Measurements from ENCODE around the gene SLC66A1. TPM values are rescaled to one million over a fixed set of nuclear protein-coding genes. Genes with fewer than 3 reads are reported as not detected.
A peak's percentile ranks its signal among the peaks of the same experiment; 100 is the strongest.

The SLC66A1 gene
- total and polyA plus RNA-seq, 2 donors (not counting 3 experiments of a cell fraction or from before 2014, with no cell fraction given): 15.3 to 32.6 TPM

DNA sequence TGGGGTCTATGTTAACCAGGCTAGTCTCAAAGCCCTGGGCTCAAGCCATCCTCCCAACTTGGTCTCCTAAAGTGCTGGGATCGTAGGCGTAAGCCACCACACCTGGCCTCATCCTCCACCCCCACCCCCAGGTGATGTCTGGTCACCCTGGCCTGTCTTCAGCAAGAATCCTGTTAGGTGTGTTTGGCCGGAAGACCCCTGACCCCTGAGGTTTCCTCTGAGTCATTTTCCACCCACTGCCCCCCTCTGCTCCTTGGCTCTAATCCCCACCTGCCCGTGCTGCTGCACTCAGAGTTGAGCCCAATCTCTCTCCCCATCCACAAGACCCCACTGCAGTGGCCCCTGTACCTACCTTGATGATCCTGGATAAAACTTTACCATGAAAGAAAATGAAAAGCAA lies 25.2 kb downstream of the SLC66A1 start:
- intact Hi-C loops (cut with micrococcal nuclease): no loop called here
- no TSS peak for BruUV-seq (replicated peaks)
- Histone ChIP-seq H3K9me3 (replicated peaks; ENCODE audit: control insufficient read depth, insufficient read depth, low read length) (no peaks in the 10 kb centered on the region), H3K9ac (replicated peaks; ENCODE audit: extremely low read depth, insufficient read depth, low read length) (no peak overlapping the region), H3K36me3 (ENCODE audit: control insufficient read depth in 2 of 2, extremely low read depth in 1 of 2, insufficient read depth in 2 of 2, low read length in 2 of 2) (peaks cover 3 to 17% of the 10 kb centered on the region in 2 experiments), H3K4me1 (ENCODE audit: control insufficient read depth, extremely low read depth, insufficient read depth, low read length) (peaks cover 4% of the 10 kb centered on the region), H4K20me1 (replicated peaks; ENCODE audit: control insufficient read depth, extremely low read depth, insufficient read depth, low read length) (no peaks in the 10 kb centered on the region), H3K27ac (ENCODE audit: insufficient read depth, low read depth, low read length) (no peak overlapping the region), H3K79me2 (ENCODE audit: control insufficient read depth, insufficient read depth, low read length) (no peaks in the 10 kb centered on the region), H3K4me2 (ENCODE audit: insufficient read depth, low read length) (no peak overlapping the region), H3K27me3 (ENCODE audit: control insufficient read depth in 2 of 2, insufficient read depth in 2 of 2, low read length in 2 of 2) (no peaks in the 10 kb centered on the region), H3K9me1 (replicated peaks; ENCODE audit: control insufficient read depth, extremely low read depth, insufficient read depth, low read length) (no peaks in the 10 kb centered on the region), H2AFZ (ENCODE audit: low read depth, low read length) (no peak overlapping the region), H3K4me3 (replicated peaks in 1 of 3; ENCODE audit: insufficient read depth in 1 of 3, low read depth in 1 of 3, low read length in 3 of 3) (no peak overlapping the region)
- dilution Hi-C loops (cut with MboI; ENCODE audit: extremely low pct_ligation_motif_present, low sequenced_read_pairs): no loop called here
- DNase-seq (ENCODE audit: low read depth, low spot score): no peak
- no peak for FAIRE-seq
- CTCF ChIA-PET: interaction anchor here (1.0 kb wide), 1 partner anchor 316 kb away, joined by 4 read pairs; no protein-coding TSS in a partner anchor
- TF ChIP-seq POLR2AphosphoS5 (IDR thresholded peaks at IDR 0.05; ENCODE audit: insufficient read depth, low read depth, low read length): peak; percentile 6
- TF ChIP-seq, protein P1, sequence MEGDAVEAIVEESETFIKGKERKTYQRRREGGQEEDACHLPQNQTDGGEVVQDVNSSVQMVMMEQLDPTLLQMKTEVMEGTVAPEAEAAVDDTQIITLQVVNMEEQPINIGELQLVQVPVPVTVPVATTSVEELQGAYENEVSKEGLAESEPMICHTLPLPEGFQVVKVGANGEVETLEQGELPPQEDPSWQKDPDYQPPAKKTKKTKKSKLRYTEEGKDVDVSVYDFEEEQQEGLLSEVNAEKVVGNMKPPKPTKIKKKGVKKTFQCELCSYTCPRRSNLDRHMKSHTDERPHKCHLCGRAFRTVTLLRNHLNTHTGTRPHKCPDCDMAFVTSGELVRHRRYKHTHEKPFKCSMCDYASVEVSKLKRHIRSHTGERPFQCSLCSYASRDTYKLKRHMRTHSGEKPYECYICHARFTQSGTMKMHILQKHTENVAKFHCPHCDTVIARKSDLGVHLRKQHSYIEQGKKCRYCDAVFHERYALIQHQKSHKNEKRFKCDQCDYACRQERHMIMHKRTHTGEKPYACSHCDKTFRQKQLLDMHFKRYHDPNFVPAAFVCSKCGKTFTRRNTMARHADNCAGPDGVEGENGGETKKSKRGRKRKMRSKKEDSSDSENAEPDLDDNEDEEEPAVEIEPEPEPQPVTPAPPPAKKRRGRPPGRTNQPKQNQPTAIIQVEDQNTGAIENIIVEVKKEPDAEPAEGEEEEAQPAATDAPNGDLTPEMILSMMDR (IDR thresholded peaks at IDR 0.05; ENCODE audit: extremely low read depth in 1 of 2, insufficient read depth in 1 of 2, low read depth in 1 of 2, low read length in 2 of 2): no peak
- POLR2A ChIA-PET: no interaction called here

DNA sequence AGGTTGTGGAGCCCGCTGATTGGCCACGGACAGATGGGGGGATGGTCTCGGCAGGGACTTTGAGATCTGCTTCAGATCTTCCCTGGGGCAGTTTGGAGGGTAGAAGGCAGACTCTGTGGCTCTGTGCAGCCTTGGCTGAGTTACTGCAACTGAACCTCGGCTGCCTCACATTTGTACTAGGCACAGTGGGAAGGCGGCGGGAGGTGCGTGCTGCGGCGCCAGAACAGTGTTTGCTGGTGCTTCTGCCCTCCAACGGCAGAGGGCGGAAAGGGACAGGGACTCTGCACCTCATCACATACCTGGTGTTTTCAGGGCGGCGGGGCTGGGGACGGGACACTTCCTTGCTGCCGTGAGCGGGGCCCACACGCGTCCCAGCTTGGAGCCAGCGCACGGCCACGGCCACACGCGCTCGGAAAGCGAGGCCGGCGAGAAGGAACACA lies 26.2 kb downstream of the SLC66A1 start:
- Histone ChIP-seq H3K79me2 (ENCODE audit: control insufficient read depth, insufficient read depth, low read length) (no peaks in the 10 kb centered on the region), H3K27me3 (ENCODE audit: control insufficient read depth in 2 of 2, insufficient read depth in 2 of 2, low read length in 2 of 2) (no peaks in the 10 kb centered on the region), H3K9me3 (replicated peaks; ENCODE audit: control insufficient read depth, insufficient read depth, low read length) (no peaks in the 10 kb centered on the region), H4K20me1 (replicated peaks; ENCODE audit: control insufficient read depth, extremely low read depth, insufficient read depth, low read length) (no peaks in the 10 kb centered on the region), H3K27ac (ENCODE audit: insufficient read depth, low read depth, low read length) (no peak overlapping the region), H3K36me3 (ENCODE audit: control insufficient read depth in 2 of 2, extremely low read depth in 1 of 2, insufficient read depth in 2 of 2, low read length in 2 of 2) (peaks cover 3 to 23% of the 10 kb centered on the region in 2 experiments), H3K9me1 (replicated peaks; ENCODE audit: control insufficient read depth, extremely low read depth, insufficient read depth, low read length) (no peaks in the 10 kb centered on the region), H3K4me1 (ENCODE audit: control insufficient read depth, extremely low read depth, insufficient read depth, low read length) (peaks cover 4% of the 10 kb centered on the region), H3K9ac (replicated peaks; ENCODE audit: extremely low read depth, insufficient read depth, low read length) (no peak overlapping the region), H3K4me3 (replicated peaks in 1 of 3; ENCODE audit: insufficient read depth in 1 of 3, low read depth in 1 of 3, low read length in 3 of 3) (no peak overlapping the region), H3K4me2 (ENCODE audit: insufficient read depth, low read length) (no peak overlapping the region), H2AFZ (ENCODE audit: low read depth, low read length) (no peak overlapping the region)
- intact Hi-C loops (cut with micrococcal nuclease) (loop anchor here (1.0 kb wide), 1 partner anchor 45 kb away; no protein-coding TSS in a partner anchor), dilution Hi-C loops (cut with MboI; ENCODE audit: extremely low pct_ligation_motif_present, low sequenced_read_pairs) (no loop called here)
- FAIRE-seq (no peak), DNase-seq (ENCODE audit: low read depth, low spot score) (no peak)
- no peak for TF ChIP-seq FOS (IDR thresholded peaks at IDR 0.05; ENCODE audit: borderline replicate concordance, insufficient read depth, low read length)
- TF ChIP-seq POLR2AphosphoS5 (IDR thresholded peaks at IDR 0.05; ENCODE audit: insufficient read depth, low read depth, low read length): no peak
- TF ChIP-seq POLR2A (IDR thresholded peaks at IDR 0.05; ENCODE audit: low read depth, low read length): no peak
- TF ChIP-seq, protein P2, sequence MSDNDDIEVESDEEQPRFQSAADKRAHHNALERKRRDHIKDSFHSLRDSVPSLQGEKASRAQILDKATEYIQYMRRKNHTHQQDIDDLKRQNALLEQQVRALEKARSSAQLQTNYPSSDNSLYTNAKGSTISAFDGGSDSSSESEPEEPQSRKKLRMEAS (IDR thresholded peaks at IDR 0.05; ENCODE audit: insufficient read depth, insufficient read length): no peak
- no peak for TF ChIP-seq JUN (IDR thresholded peaks at IDR 0.05; ENCODE audit: borderline replicate concordance, insufficient read depth, insufficient read length, low read depth)
- no peak for TF ChIP-seq MYC (IDR thresholded peaks at IDR 0.05; ENCODE audit: low read depth, low read length)
- TF ChIP-seq GATA2 (IDR thresholded peaks at IDR 0.05; ENCODE audit: insufficient read depth, insufficient read length, low read depth, low read length): no peak
- TF ChIP-seq EZH2 (IDR thresholded peaks at IDR 0.05; ENCODE audit: borderline replicate concordance, low read depth, low read length, severe bottlenecking): no peak
- TF ChIP-seq, protein P1 (IDR thresholded peaks at IDR 0.05; ENCODE audit: extremely low read depth in 1 of 2, insufficient read depth in 1 of 2, low read depth in 1 of 2, low read length in 2 of 2): no peak
- POLR2A ChIA-PET: no interaction called here
- CTCF ChIA-PET: interaction anchor here (1.6 to 1.8 kb wide), 2 partner anchors 9 to 316 kb away, joined by 4 to 6 read pairs; no protein-coding TSS in a partner anchor
- BruUV-seq (replicated peaks): no TSS peak

Data from endothelial cell of umbilical vein (primary cell).